H1 (cell line): ENCODE measurements around the gene ISY1. TPM values are rescaled to one million over a fixed set of nuclear protein-coding genes. Genes with fewer than 3 reads are reported as not detected.

Experiments used
- CTCF ChIA-PET: fragments of 300-600 bp; sonication (Branson Sonifier 250); formaldehyde crosslinking; loops from one replicate; lab custom pipeline; 2021; ENCODE audit not compliant: partially characterized antibody; lab: Charles Lee
- POLR2A ChIA-PET: fragments of 300-600 bp; sonication (Branson Sonifier 250); formaldehyde crosslinking; loops from one replicate; lab custom pipeline; 2021; ENCODE audit warnings: inconsistent platforms; ENCODE audit not compliant: partially characterized antibody; lab: Charles Lee
- DNase-seq, 2 experiments: peaks; one replicate each; pipeline versions ENCODE4 v3.0.0 to v3.0.0-alpha.2; 2010 to 2022; ENCODE audit warnings: low spot score in 2 of 2, low read depth in 1 of 2, mixed read lengths in 1 of 2
- FAIRE-seq: peaks from 2 replicates; lab custom pipeline; 2011; peaks lifted over from hg19 to GRCh38; lab: Jason Lieb, UNC
- H2AFZ ChIP-seq: 2 replicates; pipeline ENCODE4 v1.8.1; 2012; ENCODE audit warnings: low read length, inconsistent platforms
- H2AK5ac ChIP-seq: 2 replicates; pipeline ENCODE4 v1.6.1; 2013; ENCODE audit warnings: low read depth, low read length
- H2BK120ac ChIP-seq: replicated peaks from 2 replicates; pipeline ENCODE3; 2013; ENCODE audit warnings: low read depth, low read length, inconsistent platforms
- H2BK12ac ChIP-seq: 2 replicates; pipeline ENCODE4 v1.6.1; 2013; ENCODE audit warnings: low read depth, low read length
- H2BK15ac ChIP-seq: 2 replicates; pipeline ENCODE4 v1.6.1; 2013; ENCODE audit warnings: low read length
- H2BK20ac ChIP-seq: 2 replicates; pipeline ENCODE4 v1.6.1; 2013; ENCODE audit warnings: low read length
- H2BK5ac ChIP-seq: 2 replicates; pipeline ENCODE4 v1.6.1; 2013; ENCODE audit warnings: low read depth, low read length
- H3K14ac ChIP-seq: 2 replicates; pipeline ENCODE4 v1.6.1; 2013; ENCODE audit warnings: inconsistent platforms; ENCODE audit not compliant: insufficient read length
- H3K18ac ChIP-seq: 2 replicates; pipeline ENCODE4 v1.6.1; 2013; ENCODE audit warnings: low read length; ENCODE audit errors: extremely low read depth
- H3K23ac ChIP-seq: 2 replicates; pipeline ENCODE4 v1.6.1; 2013; ENCODE audit warnings: inconsistent platforms; ENCODE audit not compliant: insufficient read length
- H3K23me2 ChIP-seq: 2 replicates; pipeline ENCODE4 v1.6.1; 2013; ENCODE audit warnings: low read depth, low read length
- H3K27ac ChIP-seq: 2 replicates; pipeline ENCODE4 v1.6.1; 2011; ENCODE audit warnings: low read depth, low read length, inconsistent platforms
- H3K27me3 ChIP-seq, 4 experiments: replicated peaks in 1 of 4; 1 replicate in 1 of 4; 2 replicates in 3 of 4; pipeline versions ENCODE4 v1.6.1 to v1.8.1; 2011 to 2013; ENCODE audit warnings: low read length in 3 of 4, mild to moderate bottlenecking in 3 of 4, inconsistent platforms in 2 of 4, mixed read lengths in 2 of 4, moderate library complexity in 1 of 4; ENCODE audit not compliant: control insufficient read depth in 3 of 4, insufficient read depth in 3 of 4; ENCODE audit errors: extremely low read depth in 1 of 4
- H3K36me3 ChIP-seq, 4 experiments: 2 replicates each; pipeline versions ENCODE4 v1.6.1 to v1.8.1; 2011 to 2013; ENCODE audit warnings: mild to moderate bottlenecking in 4 of 4, low read length in 3 of 4, moderate library complexity in 2 of 4, control low read depth in 1 of 4, inconsistent platforms in 1 of 4; ENCODE audit not compliant: insufficient read depth in 4 of 4, control insufficient read depth in 2 of 4
- H3K4ac ChIP-seq: replicated peaks from 2 replicates; pipeline ENCODE3; 2013; ENCODE audit warnings: low read length, low read depth, mixed read lengths, inconsistent platforms; ENCODE audit not compliant: insufficient read length
- H3K4me1 ChIP-seq, 4 experiments: replicated peaks in 1 of 4; 1 replicate in 1 of 4; 2 replicates in 3 of 4; pipeline versions ENCODE4 v1.6.1 to v1.8.1; 2011 to 2013; ENCODE audit warnings: low read length in 3 of 4, inconsistent platforms in 2 of 4, mixed read lengths in 1 of 4; ENCODE audit not compliant: insufficient read depth in 4 of 4, control insufficient read depth in 3 of 4
- H3K4me2 ChIP-seq, 2 experiments: 2 replicates each; pipeline versions ENCODE4 v1.6.1 to v1.8.1; 2011 to 2013; ENCODE audit warnings: low read depth in 2 of 2, low read length in 2 of 2, control low read depth in 1 of 2, inconsistent platforms in 1 of 2, mild to moderate bottlenecking in 1 of 2; ENCODE audit not compliant: insufficient read depth in 1 of 2
- H3K4me3 ChIP-seq, 4 experiments: fragments of 200-600, 300-600 bp in 1 of 4; sonication (generic), shearing (Covaris generic), sonication (Bioruptor Twin) in 1 of 4; 2 replicates each; pipeline versions ENCODE4 v1.5.1 to v1.8.1; 2011 to 2016; ENCODE audit warnings: low read length in 4 of 4, low read depth in 3 of 4, control low read depth in 2 of 4, inconsistent platforms in 2 of 4, mild to moderate bottlenecking in 2 of 4, mixed read lengths in 1 of 4, moderate library complexity in 1 of 4; ENCODE audit not compliant: insufficient read depth in 2 of 4; ENCODE audit errors: extremely low read depth in 1 of 4
- H3K56ac ChIP-seq: replicated peaks from 2 replicates; pipeline ENCODE3; 2013; ENCODE audit warnings: low read depth, mild to moderate bottlenecking, mixed read lengths, low read length, inconsistent platforms; ENCODE audit not compliant: insufficient read length
- H3K79me1 ChIP-seq: 2 replicates; pipeline ENCODE4 v1.6.1; 2013; ENCODE audit warnings: low read depth, low read length, control low read depth
- H3K79me2 ChIP-seq, 2 experiments: 2 replicates each; pipeline versions ENCODE4 v1.6.1 to v1.8.1; 2012 to 2013; ENCODE audit warnings: low read length in 2 of 2, mild to moderate bottlenecking in 2 of 2, inconsistent platforms in 1 of 2; ENCODE audit not compliant: insufficient read depth in 2 of 2, control insufficient read depth in 1 of 2
- H3K9ac ChIP-seq, 4 experiments: replicated peaks in 1 of 4; 1 replicate in 1 of 4; 2 replicates in 3 of 4; pipeline versions ENCODE4 v1.6.1 to v1.8.1; 2011 to 2013; ENCODE audit warnings: low read depth in 3 of 4, low read length in 3 of 4, control low read depth in 2 of 4, mild to moderate bottlenecking in 2 of 4, moderate library complexity in 2 of 4, inconsistent platforms in 1 of 4; ENCODE audit errors: extremely low read depth in 1 of 4
- H3K9me3 ChIP-seq, 2 experiments: 2 replicates each; pipeline versions ENCODE4 v1.6.1 to v1.8.1; 2012 to 2013; ENCODE audit warnings: mild to moderate bottlenecking in 2 of 2, moderate library complexity in 2 of 2, control low read depth in 1 of 2, inconsistent platforms in 1 of 2, low read depth in 1 of 2, low read length in 1 of 2, mixed read lengths in 1 of 2; ENCODE audit not compliant: insufficient read depth in 2 of 2
- H4K20me1 ChIP-seq, 2 experiments: replicated peaks in 1 of 2; 2 replicates each; pipeline versions ENCODE3 to v1.8.1; 2011 to 2013; ENCODE audit warnings: inconsistent platforms in 2 of 2, low read length in 2 of 2, mild to moderate bottlenecking in 1 of 2; ENCODE audit not compliant: insufficient read depth in 2 of 2, control insufficient read depth in 1 of 2
- H4K5ac ChIP-seq: 2 replicates; pipeline ENCODE4 v1.6.1; 2013; ENCODE audit warnings: low read length, low read depth, mixed read lengths, inconsistent platforms; ENCODE audit not compliant: insufficient read length
- H4K8ac ChIP-seq: 2 replicates; pipeline ENCODE4 v1.8.0; 2013; ENCODE audit warnings: mild to moderate bottlenecking, moderate library complexity, low read length, inconsistent platforms; ENCODE audit not compliant: insufficient read depth; ENCODE audit errors: extremely low read depth
- H4K91ac ChIP-seq: replicated peaks from 2 replicates; pipeline ENCODE3; 2013; ENCODE audit warnings: low read length, mixed read lengths, inconsistent platforms; ENCODE audit not compliant: insufficient read length
- BRCA1 ChIP-seq: IDR thresholded peaks from 2 replicates; pipeline ENCODE4 v1.6.1; 2012; ENCODE audit warnings: low read depth, low read length, improper control_type of control experiment
- CEBPB ChIP-seq: IDR thresholded peaks from 2 replicates; pipeline ENCODE4 v1.6.1; 2012; ENCODE audit warnings: low read depth, low read length
- CTCF ChIP-seq, 3 experiments: IDR thresholded peaks; 1 replicate in 2 of 3; 2 replicates in 1 of 3; pipeline versions ENCODE4 v1.5.1 to v1.6.1; 2011; ENCODE audit warnings: low read length in 3 of 3, mild to moderate bottlenecking in 3 of 3, inconsistent platforms in 2 of 3, low read depth in 1 of 3, moderate library complexity in 1 of 3; ENCODE audit not compliant: insufficient read depth in 1 of 3; ENCODE audit errors: control extremely low read depth in 1 of 3
- GTF2F1 ChIP-seq: IDR thresholded peaks from 2 replicates; pipeline ENCODE4 v1.6.1; 2012; ENCODE audit warnings: low read depth, low read length, improper control_type of control experiment, borderline replicate concordance
- JUND ChIP-seq: IDR thresholded peaks from 2 replicates; pipeline ENCODE4 v1.6.1; 2011; ENCODE audit warnings: mild to moderate bottlenecking, improper control_type of control experiment, low read length
- SUZ12 ChIP-seq: fragments of 200-600 bp; sonication (generic); IDR thresholded peaks from 2 replicates; pipeline ENCODE4 v1.6.1; 2012; ENCODE audit warnings: mild to moderate bottlenecking, inconsistent platforms, low read length, moderate library complexity, mixed read lengths
- TAF1 ChIP-seq: IDR thresholded peaks from 2 replicates; pipeline ENCODE4 v1.6.1; 2011; ENCODE audit warnings: mild to moderate bottlenecking, low read depth, low read length
- polyA plus RNA-seq, 7 experiments: library from polyadenylated mRNA; depleted of rRNA in 3 of 7; stranded (reverse) in 5 of 7; unstranded in 2 of 7; fragments of >200 nt in 5 of 7; fragments of 200-250 nt in 2 of 7; gene quantifications; 1 replicate in 5 of 7; 2 replicates in 1 of 7; 4 replicates in 1 of 7; pipeline versions ENCODE4 v1.2.1 to v1.2.3, GENCODE V29; 2011 to 2013; ENCODE audit warnings: missing spikeins in 2 of 7, mixed read lengths in 2 of 7
- total RNA-seq: library from RNA; stranded (reverse); fragmentation: NEBNext Ultra II Directional; extraction: Animal tissue kit (Norgen Biotek cat#: 25700); gene quantifications from 2 replicates; pipeline ENCODE4 v1.2.1, GENCODE V29; 2021
- TF ChIP-seq, protein P1 (sequence below): IDR thresholded peaks from 2 replicates; pipeline ENCODE4 v1.6.1; 2012; ENCODE audit warnings: inconsistent platforms
- TF ChIP-seq, protein P2 (sequence below): IDR thresholded peaks from 2 replicates; pipeline ENCODE4 v1.6.1; 2012; ENCODE audit warnings: inconsistent platforms

Gene ISY1
- total and polyA plus RNA-seq, 2 of the 8 experiments (the other 6 are each of a cell fraction or from before 2014, with no cell fraction given), result 16.6 to 38.7 TPM

GRCh38 chr3:129144786-129145185, 16.1 kb downstream of the ISY1 start:
- no peak overlapping the region for H3K4ac ChIP-seq
- H3K9me3 ChIP-seq, result no peaks in the 10 kb centered on the region
- no peak overlapping the region for H2BK20ac ChIP-seq
- no peaks in the 10 kb centered on the region for H3K79me1 ChIP-seq
- no peak overlapping the region for H2AK5ac ChIP-seq
- no peak overlapping the region for H2BK15ac ChIP-seq
- no peak overlapping the region for H4K91ac ChIP-seq
- H3K14ac ChIP-seq, result no peak overlapping the region
- no peak overlapping the region for H3K56ac ChIP-seq
- ChIA-PET POLR2A (interaction anchor here (0.6 to 1.5 kb wide), 6 partner anchors 9 to 172 kb away, joined by 3 read pairs; a partner anchor contains a TSS), CTCF (interaction anchor here (0.9 to 2.1 kb wide), 3 partner anchors 16 to 62 kb away, joined by 3 to 10 read pairs (median 3); no protein-coding TSS in a partner anchor)
- H4K8ac ChIP-seq, result no peak overlapping the region
- no peaks in the 10 kb centered on the region for H3K27me3 ChIP-seq
- H3K4me2 ChIP-seq, result no peak overlapping the region
- H3K9ac ChIP-seq, result no peak overlapping the region
- no peak overlapping the region for H3K18ac ChIP-seq
- no peak overlapping the region for H2AFZ ChIP-seq
- no peak overlapping the region for H3K23ac ChIP-seq
- no peak overlapping the region for H3K27ac ChIP-seq
- H2BK12ac ChIP-seq, result no peak overlapping the region
- no peak overlapping the region for H3K4me3 ChIP-seq
- H4K5ac ChIP-seq, result no peak overlapping the region
- peaks cover 0 to 15% (median 9%) of the 10 kb centered on the region in 4 experiments; a peak in 5 of 8 replicates for H3K36me3 ChIP-seq
- FAIRE-seq, result no peak
- H2BK120ac ChIP-seq, result no peak overlapping the region
- no peaks in the 10 kb centered on the region for H3K4me1 ChIP-seq
- no peak overlapping the region for H2BK5ac ChIP-seq
- H4K20me1 ChIP-seq, result no peaks in the 10 kb centered on the region
- H3K23me2 ChIP-seq, result no peaks in the 10 kb centered on the region
- DNase-seq, result no peak
- H3K79me2 ChIP-seq, result no peaks in the 10 kb centered on the region
- TF ChIP-seq TAF1 (no peak), BRCA1 (no peak), GTF2F1 (no peak), CEBPB (no peak), CTCF (IDR thresholded peaks at IDR 0.05; ENCODE audit: control extremely low read depth in 1 of 3, insufficient read depth in 1 of 3, low read depth in 1 of 3, low read length in 3 of 3) (no peak), SUZ12 (no peak), JUND (no peak)
- TF ChIP-seq, protein P1, sequence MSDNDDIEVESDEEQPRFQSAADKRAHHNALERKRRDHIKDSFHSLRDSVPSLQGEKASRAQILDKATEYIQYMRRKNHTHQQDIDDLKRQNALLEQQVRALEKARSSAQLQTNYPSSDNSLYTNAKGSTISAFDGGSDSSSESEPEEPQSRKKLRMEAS, result no peak
- TF ChIP-seq, protein P2, sequence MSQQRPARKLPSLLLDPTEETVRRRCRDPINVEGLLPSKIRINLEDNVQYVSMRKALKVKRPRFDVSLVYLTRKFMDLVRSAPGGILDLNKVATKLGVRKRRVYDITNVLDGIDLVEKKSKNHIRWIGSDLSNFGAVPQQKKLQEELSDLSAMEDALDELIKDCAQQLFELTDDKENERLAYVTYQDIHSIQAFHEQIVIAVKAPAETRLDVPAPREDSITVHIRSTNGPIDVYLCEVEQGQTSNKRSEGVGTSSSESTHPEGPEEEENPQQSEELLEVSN, result no peak
